Uterus (tissue), 2 donors: ENCODE results near the gene SLC22A12.

Experiments used
- CTCF ChIP-seq, 4 experiments: fragments of 200-600 bp in 2 of 4; fragments of 450-650 bp in 2 of 4; sonication (generic) in 2 of 4; IDR thresholded peaks; one replicate each; pipeline ENCODE4 v1.5.1; 2016 to 2019; ENCODE audit warnings: antibody characterized with exemption in 4 of 4, mild to moderate bottlenecking in 2 of 4, moderate library complexity in 1 of 4
- POLR2A ChIP-seq, 2 donors: fragments of 450-650 bp; IDR thresholded peaks; one replicate each; pipeline ENCODE4 v1.6.1; 2016; ENCODE audit warnings: antibody characterized with exemption in 2 of 2, mild to moderate bottlenecking in 1 of 2, moderate library complexity in 1 of 2

- TF ChIP-seq POLR2A (IDR thresholded peaks at IDR 0.05) (no peak), CTCF (IDR thresholded peaks at IDR 0.05) (no peak)
Measured at GRCh38 chr11:64571410-64572091, 19.5 kb upstream of the SLC22A12 start.
